DOHH2 (cell line): ENCODE data around the gene NUMBL.

ENCODE experiments used
- H3F3A ChIP-seq: fragments of 200-600 bp; sonication (generic), shearing (Covaris generic); 2 replicates; pipeline ENCODE4 v1.6.0; 2016; ENCODE audit warnings: antibody characterized with exemption, mild to moderate bottlenecking; ENCODE audit not compliant: control insufficient read depth, insufficient read depth
- H3K27ac ChIP-seq: fragments of 200-600 bp; sonication (generic); 2 replicates; pipeline ENCODE4 v1.5.1; 2014; ENCODE audit warnings: low read depth, mild to moderate bottlenecking, low read length, moderate library complexity
- H3K27me3 ChIP-seq: fragments of 200-600 bp; sonication (generic); 2 replicates; pipeline ENCODE4 v1.6.1; 2014; ENCODE audit warnings: mild to moderate bottlenecking, low read length, mixed read lengths; ENCODE audit not compliant: control insufficient read depth
- H3K36me3 ChIP-seq: fragments of 200-600 bp; sonication (generic); 2 replicates; pipeline ENCODE4 v1.6.1; 2014; ENCODE audit warnings: mild to moderate bottlenecking, low read length, moderate library complexity, mixed read lengths; ENCODE audit not compliant: control insufficient read depth
- H3K4me1 ChIP-seq: fragments of 200-600 bp; sonication (generic); 2 replicates; pipeline ENCODE4 v1.6.1; 2014; ENCODE audit warnings: mild to moderate bottlenecking, low read length, mixed read lengths; ENCODE audit not compliant: control insufficient read depth
- H3K4me2 ChIP-seq: fragments of 200-600 bp; sonication (generic); 2 replicates; pipeline ENCODE4 v1.6.0; 2014; ENCODE audit warnings: mild to moderate bottlenecking, low read length, moderate library complexity
- H3K4me3 ChIP-seq: fragments of 200-600 bp; sonication (generic); 2 replicates; pipeline ENCODE4 v1.5.1; 2014; ENCODE audit warnings: mild to moderate bottlenecking, low read length, mixed read lengths
- H3K79me2 ChIP-seq: fragments of 200-600 bp; sonication (generic); 2 replicates; pipeline ENCODE4 v1.6.1; 2014; ENCODE audit warnings: mild to moderate bottlenecking, low read length, mixed read lengths; ENCODE audit not compliant: control insufficient read depth
- H3K9me2 ChIP-seq: fragments of 200-600 bp; sonication (generic); replicated peaks from 2 replicates; pipeline ENCODE4 v1.6.1; 2014; ENCODE audit warnings: mild to moderate bottlenecking, low read length, mixed read lengths; ENCODE audit not compliant: control insufficient read depth
- H3K9me3 ChIP-seq: fragments of 200-600 bp; sonication (generic); 2 replicates; pipeline ENCODE4 v1.6.1; 2014; ENCODE audit warnings: antibody characterized with exemption, low read length, mixed read lengths; ENCODE audit not compliant: control insufficient read depth, insufficient read depth
- H4K20me1 ChIP-seq: fragments of 200-600 bp; sonication (generic); 2 replicates; pipeline ENCODE4 v1.6.0; 2014; ENCODE audit warnings: low read depth, mild to moderate bottlenecking, antibody characterized with exemption, low read length, moderate library complexity; ENCODE audit not compliant: control insufficient read depth, insufficient read depth
- CTCF ChIP-seq: fragments of 200-600 bp; sonication (generic); IDR thresholded peaks from one replicate; pipeline ENCODE4 v1.5.1; 2014; ENCODE audit warnings: antibody characterized with exemption, mild to moderate bottlenecking, low read depth, low read length; ENCODE audit not compliant: poor library complexity, severe bottlenecking
- EZH2phosphoT487 ChIP-seq: fragments of 200-600 bp; sonication (generic); IDR thresholded peaks from 2 replicates; pipeline ENCODE4 v1.6.1; 2017; ENCODE audit warnings: borderline replicate concordance, mild to moderate bottlenecking, antibody characterized with exemption, low read length, moderate library complexity, mixed read lengths

NUMBL gene

GRCh38 chr19:40674291-40674690 lies 16.2 kb downstream of the NUMBL start:
- Histone ChIP-seq H3K79me2 (no peaks in the 10 kb centered on the region), H3K36me3 (no peaks in the 10 kb centered on the region), H3K9me3 (peaks cover 11% of the 10 kb centered on the region; the same call in 1 of the 2 replicates), H4K20me1 (no peaks in the 10 kb centered on the region), H3K27me3 (no peaks in the 10 kb centered on the region), H3K27ac (no peak overlapping the region), H3K4me2 (no peak overlapping the region), H3K9me2 (no peaks in the 10 kb centered on the region), H3F3A (no peaks in the 10 kb centered on the region), H3K4me3 (no peak overlapping the region), H3K4me1 (peaks cover 13% of the 10 kb centered on the region)
- no peak for TF ChIP-seq CTCF
- TF ChIP-seq EZH2phosphoT487 = no peak

- Histone ChIP-seq H3K9me2 (no peaks in the 10 kb centered on the region), H3K4me3 (no peak overlapping the region), H3F3A (no peaks in the 10 kb centered on the region), H3K27ac (no peak overlapping the region), H3K36me3 (no peaks in the 10 kb centered on the region), H4K20me1 (no peaks in the 10 kb centered on the region), H3K4me1 (peaks cover 13% of the 10 kb centered on the region), H3K27me3 (no peaks in the 10 kb centered on the region), H3K9me3 (peaks cover 16% of the 10 kb centered on the region; the same call in 1 of the 2 replicates), H3K79me2 (no peaks in the 10 kb centered on the region), H3K4me2 (no peak overlapping the region)
- no peak for TF ChIP-seq EZH2phosphoT487
- no peak for TF ChIP-seq CTCF
Measured at GRCh38 chr19:40673397-40673796, 17.1 kb downstream of the NUMBL start.

- H3K4me3 ChIP-seq = no peak overlapping the region
- no peak for TF ChIP-seq CTCF
- H4K20me1 ChIP-seq = no peaks in the 10 kb centered on the region
- no peaks in the 10 kb centered on the region for H3K79me2 ChIP-seq
- peaks cover 13% of the 10 kb centered on the region for H3K4me1 ChIP-seq
- no peak overlapping the region for H3K4me2 ChIP-seq
- peaks cover 16% of the 10 kb centered on the region; the same call in 1 of the 2 replicates for H3K9me3 ChIP-seq
- H3F3A ChIP-seq = no peaks in the 10 kb centered on the region
- H3K9me2 ChIP-seq = no peaks in the 10 kb centered on the region
- H3K36me3 ChIP-seq = no peaks in the 10 kb centered on the region
- no peak overlapping the region for H3K27ac ChIP-seq
- no peaks in the 10 kb centered on the region for H3K27me3 ChIP-seq
Measured at GRCh38 chr19:40672573-40673299, 17.7 kb downstream of the NUMBL start.
